Left ventricle myocardium superior (tissue), 1 donor: ENCODE measurements around the gene SELENOV. TPM values are rescaled to one million over a fixed set of nuclear protein-coding genes. Genes with fewer than 3 reads are reported as not detected.
A peak's percentile ranks its signal among the peaks of the same experiment; 100 is the strongest.

ENCODE experiments used
- ATAC-seq: fragments of 200-7000 bp; cut with Tn5 transposase; one replicate; pipeline ENCODE4 v1.9.1; 2020; ENCODE audit warnings: mild to moderate bottlenecking, moderate library complexity
- DNase-seq: peaks from one replicate; pipeline ENCODE4 v3.0.0-alpha.2; 2020
- intact Hi-C: fragments of 100-400 bp; cut with micrococcal nuclease; formaldehyde crosslinking; loops from one replicate; pipeline ENCODE4 v1.11.0; 2022
- total RNA-seq: library from RNA; stranded (reverse); fragmentation: NEBNext Ultra II Directional; extraction: Animal tissue kit (Norgen Biotek cat#: 25700); gene quantifications from one replicate; pipeline ENCODE4 v1.2.1, GENCODE V29; 2021
- donor health status: DM: no; HTN: yes; CAD: no; lungs with severe emphysema.

Gene SELENOV
- total RNA-seq, 1 donor from 2014 or later = not detected

DNA sequence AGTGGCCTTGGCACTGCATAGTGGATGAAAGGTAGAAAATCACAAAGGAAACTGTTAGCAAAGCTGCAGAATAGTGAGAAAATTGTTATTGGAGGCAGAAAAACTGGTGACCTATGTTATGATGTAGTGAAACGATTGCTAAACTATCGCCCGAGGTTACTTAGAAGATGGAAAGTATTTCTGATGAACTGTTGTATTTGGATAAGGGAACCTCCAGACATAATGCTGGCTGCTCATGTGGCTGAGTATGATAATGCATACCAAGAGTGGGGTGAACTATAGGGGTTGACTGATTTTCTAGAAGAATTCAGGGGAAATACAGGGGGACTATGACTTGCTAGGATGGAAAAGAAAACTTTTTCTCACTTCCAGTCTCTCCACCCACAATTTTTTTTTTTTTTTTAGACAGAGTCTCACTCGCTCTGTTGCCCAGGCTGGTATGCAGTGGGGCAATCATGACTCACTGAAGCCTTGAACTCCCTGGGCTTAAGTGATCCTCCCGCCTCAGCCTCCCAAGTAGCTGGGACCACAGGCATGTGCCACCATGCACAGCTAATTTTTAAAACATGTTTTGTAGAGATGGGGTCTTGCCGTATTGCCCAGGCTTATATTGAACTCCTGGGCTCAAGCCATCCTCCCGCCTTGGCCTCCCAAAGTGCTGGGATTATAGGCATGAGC lies 29.4 kb downstream of the SELENOV start:
- DNase-seq (no peak), ATAC-seq (no peak)
- intact Hi-C loops = no loop called here

DNA sequence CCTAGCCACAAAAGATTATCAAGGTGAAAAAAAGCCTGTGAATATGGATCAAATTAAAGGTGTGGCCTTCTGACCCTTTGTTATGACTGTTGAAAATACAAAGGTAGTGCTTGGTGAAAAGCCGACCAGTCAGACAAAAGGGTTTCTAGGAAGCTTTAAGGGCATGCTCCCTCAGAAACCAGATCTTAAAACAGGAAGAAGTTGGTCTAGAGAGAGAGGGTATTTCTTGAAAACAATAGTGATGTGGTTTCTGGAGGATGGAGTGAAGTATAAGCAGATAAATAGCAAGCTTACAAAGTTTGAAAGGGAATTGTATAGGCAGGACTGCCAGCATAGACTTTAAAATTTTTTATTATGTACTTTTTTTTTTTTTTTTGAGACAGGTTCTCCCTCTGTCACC lies 30.0 kb downstream of the SELENOV start:
- intact Hi-C loops = no loop called here
- DNase-seq = no peak
- ATAC-seq = no peak

DNA sequence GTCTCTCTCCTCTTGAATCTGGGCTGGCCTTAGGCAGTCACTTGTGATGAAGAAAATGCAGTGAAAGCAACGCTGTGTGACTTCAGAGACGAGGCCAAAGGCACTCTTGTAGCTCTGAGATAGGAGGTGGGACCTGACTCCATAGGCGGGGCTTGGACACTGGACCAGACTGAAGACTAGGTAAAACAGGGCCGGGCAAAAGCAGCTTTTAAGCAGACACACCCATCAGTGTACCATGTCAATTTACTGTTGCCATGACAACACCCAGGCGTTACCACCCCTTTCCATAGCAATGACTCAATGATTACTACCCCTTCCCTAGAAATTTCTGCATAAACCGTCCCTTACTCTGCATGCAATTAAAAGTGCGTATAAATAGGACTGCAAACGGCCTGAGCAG lies 31.7 kb downstream of the SELENOV start:
- DNase-seq (no peak), ATAC-seq (no peak)
- intact Hi-C loops = no loop called here

DNA sequence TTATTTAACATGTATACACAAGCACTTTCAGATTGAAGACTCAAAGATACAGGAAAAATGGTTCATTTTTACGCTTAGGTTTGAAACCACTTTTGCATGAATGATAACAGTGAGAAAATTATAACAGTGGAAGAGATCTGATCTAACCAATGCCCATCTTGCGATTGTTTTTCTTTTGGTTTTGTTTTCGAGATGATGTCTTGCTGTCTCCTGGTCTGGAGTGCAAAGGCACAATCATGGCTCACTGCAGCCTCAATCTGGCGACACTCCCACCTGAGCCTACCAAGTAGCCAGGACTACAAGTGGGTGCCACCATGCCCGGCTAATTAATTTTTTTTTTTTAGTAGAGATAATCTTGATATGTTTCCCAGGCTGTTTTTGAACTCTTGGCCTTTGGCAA lies 35.3 kb downstream of the SELENOV start:
- ATAC-seq = no peak
- no peak for DNase-seq
- intact Hi-C loops = no loop called here

DNA sequence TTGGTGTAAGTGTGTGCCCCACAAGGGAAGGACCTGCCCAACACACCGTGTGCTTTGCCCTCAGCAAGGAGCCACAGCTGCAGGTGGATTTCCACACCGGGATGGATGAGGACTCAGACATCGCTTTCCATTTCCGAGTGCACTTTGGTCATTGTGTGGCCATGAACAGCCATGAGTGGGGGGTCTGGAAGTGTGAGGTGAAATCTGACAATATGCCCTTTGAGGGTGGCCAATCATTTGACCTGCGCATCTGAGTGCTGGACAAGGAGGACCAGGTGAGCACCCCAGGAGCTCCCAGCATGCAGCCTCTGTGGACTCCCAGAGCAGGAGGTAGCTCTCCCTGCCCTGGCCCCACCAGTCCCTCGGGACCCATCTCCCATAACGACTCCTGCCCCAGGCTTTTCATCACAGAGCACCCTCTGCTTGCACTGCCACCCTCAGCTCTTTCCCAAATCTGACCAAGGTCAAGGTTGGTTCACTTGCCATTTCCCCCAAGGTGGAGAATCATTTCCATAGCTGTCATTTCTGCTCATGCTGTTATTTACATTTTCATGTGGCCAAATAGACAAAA lies 38.2 kb downstream of the SELENOV start:
- ATAC-seq = no peak
- DNase-seq = no peak
- intact Hi-C loops = no loop called here

DNA sequence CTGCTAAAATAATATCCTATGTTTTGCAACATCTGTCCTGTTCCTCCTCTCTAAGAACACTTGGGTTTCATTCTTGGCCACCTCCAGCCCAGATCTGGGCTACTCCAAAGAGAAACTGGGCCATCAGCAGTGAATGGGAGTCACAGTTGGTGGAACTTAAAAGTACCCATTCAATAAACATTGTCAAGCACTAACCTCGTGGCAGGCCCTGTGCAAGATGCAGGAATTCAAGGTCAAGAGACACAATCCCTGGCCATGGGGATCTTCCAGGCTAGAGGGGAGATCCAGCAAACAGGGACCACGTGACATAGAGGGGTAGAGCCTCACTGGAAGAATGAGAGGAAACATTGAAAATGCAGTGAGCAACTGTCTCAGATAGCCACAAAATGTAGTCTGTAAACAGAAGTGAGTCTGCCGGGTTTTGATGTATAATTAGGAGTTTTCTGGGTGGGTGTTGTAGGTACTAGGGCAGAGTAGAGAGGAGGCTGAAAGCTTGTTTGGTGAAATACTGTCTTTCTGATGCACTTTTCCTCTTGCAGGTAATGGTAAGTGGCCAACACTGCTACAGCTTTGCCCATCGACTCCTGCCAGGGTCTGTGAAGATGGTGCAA lies 39.9 kb downstream of the SELENOV start:
- intact Hi-C loops = no loop called here
- no peak for ATAC-seq
- no peak for DNase-seq

DNA sequence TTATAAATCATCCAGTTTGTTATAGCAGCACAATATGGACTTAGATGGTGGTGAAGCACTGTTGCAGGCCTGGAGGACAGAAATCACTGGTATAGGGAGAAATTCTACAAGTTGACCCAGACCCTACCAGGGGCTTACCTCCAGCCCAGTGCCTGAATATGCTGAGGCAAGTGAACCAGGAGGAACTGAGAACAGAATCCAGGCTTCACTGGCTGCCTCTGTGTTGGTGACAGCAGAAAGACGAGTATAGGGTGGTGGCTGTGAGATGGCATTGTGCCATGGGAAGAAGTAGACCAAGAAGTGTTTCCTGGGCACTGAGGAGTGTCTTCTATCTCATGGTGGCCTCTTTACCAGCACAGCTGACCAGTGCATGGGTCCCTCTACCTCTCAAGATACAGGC lies 40.9 kb downstream of the SELENOV start:
- no peak for ATAC-seq
- no peak for DNase-seq
- intact Hi-C loops = no loop called here

DNA sequence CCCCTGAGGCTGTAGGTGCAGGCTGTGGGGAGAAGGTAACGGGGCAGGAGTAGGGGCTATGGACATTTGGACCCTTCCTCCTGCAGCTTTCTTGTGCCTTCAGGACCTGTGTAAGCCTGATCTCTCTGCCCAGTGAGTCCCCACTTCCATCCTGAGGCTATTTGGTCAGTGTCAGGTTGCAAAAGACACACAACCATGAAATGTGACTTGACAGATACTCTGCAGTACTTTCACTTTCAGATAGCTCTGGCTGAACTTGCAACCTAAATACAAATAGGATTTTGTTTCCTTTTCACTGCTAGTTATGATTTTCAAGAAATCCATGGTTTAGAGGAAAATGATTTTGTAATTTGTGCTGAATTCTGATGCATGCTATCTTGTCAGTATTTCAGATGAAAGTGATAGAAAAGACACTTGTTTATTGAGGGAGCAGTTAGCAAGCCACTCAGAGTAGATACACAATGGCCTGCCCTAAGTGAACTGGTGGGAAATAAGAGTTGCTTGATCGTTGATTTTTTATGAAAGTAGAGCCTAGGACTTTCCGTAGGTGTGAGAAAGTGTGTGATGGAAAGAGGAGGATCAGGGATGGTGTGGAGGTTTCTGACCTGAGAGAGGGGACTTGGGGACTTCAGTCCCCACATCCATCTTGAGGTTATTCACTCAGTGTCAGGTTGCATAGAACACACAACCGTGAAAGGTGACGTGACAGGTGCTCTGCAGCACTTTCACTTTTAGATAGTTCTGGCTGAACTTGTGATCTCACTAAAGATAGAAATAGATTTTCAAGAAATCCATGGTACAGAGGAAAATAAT lies 43.1 kb downstream of the SELENOV start:
- DNase-seq (no peak), ATAC-seq (peak; percentile 32)
- intact Hi-C loops = no loop called here

DNA sequence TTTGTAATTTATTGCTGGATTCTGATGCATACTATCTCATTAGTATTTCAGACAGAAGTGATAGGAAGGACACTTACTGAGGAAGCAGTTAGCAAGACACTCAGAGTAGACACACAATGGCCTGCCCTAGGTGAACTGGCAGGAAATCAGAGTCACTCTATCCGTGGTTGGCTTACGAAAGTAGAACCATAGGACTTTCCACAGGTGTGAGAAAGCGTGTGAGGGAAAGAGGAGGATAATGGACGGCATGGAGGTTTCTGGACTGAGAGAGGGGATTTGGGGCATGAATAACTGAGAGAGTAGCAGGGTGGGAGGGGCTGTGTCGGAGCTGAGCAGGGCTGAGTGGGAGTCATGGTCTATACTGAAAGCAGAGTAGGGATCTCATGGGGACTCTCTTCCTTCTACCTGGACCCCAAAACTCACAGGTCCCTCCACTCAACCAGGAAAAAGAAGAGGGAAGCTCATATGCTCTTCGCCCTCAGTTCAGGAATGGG lies 43.7 kb downstream of the SELENOV start:
- DNase-seq = no peak
- intact Hi-C loops = no loop called here
- no peak for ATAC-seq

DNA sequence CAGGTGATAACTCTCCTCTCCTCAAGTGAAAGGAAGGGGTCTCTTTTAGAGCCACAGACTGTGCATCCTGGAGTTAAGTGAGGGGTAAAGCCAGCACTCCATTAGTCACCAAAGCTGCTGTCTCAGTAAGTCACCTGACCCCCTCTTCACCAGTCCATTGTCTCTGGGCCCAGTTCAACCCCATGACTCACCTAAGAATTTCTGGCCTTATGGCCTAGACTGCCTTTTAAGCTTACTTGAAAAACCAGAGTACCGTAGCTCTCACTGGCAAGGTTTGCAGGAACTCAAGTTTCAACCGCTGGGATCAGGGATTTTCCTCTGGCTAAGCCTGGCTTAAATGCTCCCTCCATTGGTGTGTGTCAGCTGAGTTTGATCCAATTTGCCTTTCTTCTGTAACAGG lies 48.5 kb downstream of the SELENOV start:
- no peak for ATAC-seq
- no peak for DNase-seq
- intact Hi-C loops = no loop called here

DNA sequence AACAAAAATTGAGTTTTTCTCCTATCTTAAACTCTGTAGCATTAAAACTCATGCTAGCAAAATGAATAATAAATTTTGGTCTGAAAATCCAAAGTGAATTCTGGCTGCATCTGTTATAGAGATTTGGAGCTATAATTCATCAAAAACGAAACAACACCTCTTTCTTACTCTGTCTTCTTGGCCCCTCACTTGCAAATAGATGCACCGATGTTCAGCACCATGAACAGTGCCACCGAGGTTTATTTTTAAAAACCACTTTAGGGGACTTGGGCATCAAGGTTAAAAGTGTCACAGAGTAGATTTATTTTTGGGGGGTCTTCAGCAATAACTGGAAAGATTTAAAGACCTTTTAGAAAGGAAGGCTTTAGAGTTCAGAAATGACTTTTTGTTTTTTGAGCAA lies 51.1 kb downstream of the SELENOV start:
- ATAC-seq (no peak), DNase-seq (no peak)
- intact Hi-C loops = no loop called here

DNA sequence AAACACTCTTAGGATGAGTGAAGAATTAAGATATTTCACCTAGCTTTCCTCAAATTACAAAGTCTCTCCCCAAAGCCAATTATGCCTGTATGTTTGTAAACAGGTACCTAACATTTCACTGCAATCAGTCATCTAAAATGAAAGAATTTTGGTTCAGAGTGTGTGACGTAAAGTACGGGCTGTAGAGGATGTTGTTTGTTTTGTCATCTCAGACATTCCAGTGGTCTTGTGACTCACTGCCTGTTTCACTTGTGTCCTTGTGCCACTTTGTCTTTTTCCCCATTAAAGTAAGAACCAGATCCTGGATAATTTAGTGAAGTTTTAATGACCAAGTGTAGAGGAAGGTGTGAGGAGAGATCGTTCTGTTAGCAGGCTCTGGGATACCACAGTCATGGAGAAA lies 53.7 kb downstream of the SELENOV start:
- ATAC-seq = no peak
- intact Hi-C loops = no loop called here
- no peak for DNase-seq

Other genes starting within 250 kb of the SELENOV start
- gene IFNL2, start 246.7 kb upstream of the SELENOV start, total RNA-seq = not detected
- gene IFNL1, start 218.7 kb upstream of the SELENOV start, total RNA-seq = not detected
- 0.35 TPM for gene LRFN1, start 194.3 kb upstream of the SELENOV start, total RNA-seq
- gene GMFG, start 179.1 kb upstream of the SELENOV start, total RNA-seq = 18.5 TPM
- 50.7 TPM for gene SAMD4B, start 172.7 kb upstream of the SELENOV start, total RNA-seq
- gene PAF1, start 124.0 kb upstream of the SELENOV start, total RNA-seq = 34.8 TPM
- 22.2 TPM for gene MED29, start 123.8 kb upstream of the SELENOV start, total RNA-seq
- gene ZFP36, start 108.3 kb upstream of the SELENOV start, total RNA-seq = 53.0 TPM
- 11.6 TPM for gene PLEKHG2, start 102.5 kb upstream of the SELENOV start, total RNA-seq
- gene RPS16, start 79.2 kb upstream of the SELENOV start, total RNA-seq = 1,154 TPM
- 85.8 TPM for gene SUPT5H, start 69.6 kb upstream of the SELENOV start, total RNA-seq
- 75.3 TPM for gene TIMM50, start 34.3 kb upstream of the SELENOV start, total RNA-seq
- gene DLL3, start 16.2 kb upstream of the SELENOV start, total RNA-seq = not detected
- gene EID2B, start 17.7 kb downstream of the SELENOV start, total RNA-seq = 2.0 TPM
- gene EID2, start 25.0 kb downstream of the SELENOV start, total RNA-seq = 9.9 TPM
- gene LGALS13, start 87.4 kb downstream of the SELENOV start, total RNA-seq = not detected
- not detected for gene LGALS16, start 140.8 kb downstream of the SELENOV start, total RNA-seq
- not detected for gene LGALS14, start 189.3 kb downstream of the SELENOV start, total RNA-seq
- not detected for gene CLC, start 222.9 kb downstream of the SELENOV start, total RNA-seq